Stimulated activated CD8-positive, alpha-beta memory T cell treated with anti-CD3 and anti-CD28 coated beads, Interleukin-12 subunit alpha, Interleukin-12 subunit beta, amount 100 ng/mL, for 4 hours (primary cell): Measurements from ENCODE around the gene PCDHB9.
"Not testable (repeated sequence)": the region's sequence is repeated elsewhere in the genome, so short reads cannot be mapped to it uniquely, and the experiment has no call there.

ENCODE experiments used
- DNase-seq: peaks from one replicate; pipeline ENCODE4 v3.0.0-alpha.2; 2020; ENCODE audit warnings: low read depth

PCDHB9 gene

GRCh38 chr5:141186897-141187512, at the start of gene PCDHB9:
Gene PCDHB9, plus strand, starts transcription at chr5:141187161. Its CDS starts 158 bp downstream, at chr5:141187319.
- no peak for DNase-seq

- DNase-seq: not testable (repeated sequence)
These were observed 49.6 kb upstream of the PCDHB9 start for GRCh38 chr5:141137346-141137745.

- no peak for DNase-seq
These were observed 37.1 kb upstream of the PCDHB9 start, which contains the start of gene PCDHB6 for GRCh38 chr5:141149812-141150211. Gene PCDHB6, plus strand, starts transcription at chr5:141150057. Its CDS starts 201 bp downstream, at chr5:141150258.

GRCh38 chr5:141150224-141150992, 36.6 kb upstream of the PCDHB9 start:
- DNase-seq: no peak

- DNase-seq: no peak
These were observed 36.0 kb upstream of the PCDHB9 start for GRCh38 chr5:141150993-141151325.

- not testable (repeated sequence) for DNase-seq
These were observed 35.3 kb upstream of the PCDHB9 start for GRCh38 chr5:141151632-141152031.

GRCh38 chr5:141152096-141152495, 34.9 kb upstream of the PCDHB9 start:
- not testable (repeated sequence) for DNase-seq

- DNase-seq: no peak
These were observed 31.2 kb upstream of the PCDHB9 start for GRCh38 chr5:141155540-141156374.

- DNase-seq: not testable (repeated sequence)
These were observed 29.6 kb upstream of the PCDHB9 start for GRCh38 chr5:141157356-141157755.

- not testable (repeated sequence) for DNase-seq
These were observed 29.1 kb upstream of the PCDHB9 start for GRCh38 chr5:141157901-141158300.

GRCh38 chr5:141172381-141173204, 14.4 kb upstream of the PCDHB9 start, which contains the start of gene PCDHB7:
Gene PCDHB7, plus strand, starts transcription at chr5:141172644. Its CDS starts 192 bp downstream, at chr5:141172836.
- no peak for DNase-seq

GRCh38 chr5:141174291-141175104, 12.5 kb upstream of the PCDHB9 start:
- not testable (repeated sequence) for DNase-seq

GRCh38 chr5:141175933-141176332, 11.0 kb upstream of the PCDHB9 start:
- DNase-seq: no peak

- DNase-seq: not testable (repeated sequence)
These were observed 9.3 kb upstream of the PCDHB9 start, which contains the start of gene PCDHB8 for GRCh38 chr5:141177577-141178191. Gene PCDHB8, plus strand, starts transcription at chr5:141177790. Its CDS starts 245 bp downstream, at chr5:141178035.

- DNase-seq: not testable (repeated sequence)
These were observed 7.6 kb upstream of the PCDHB9 start for GRCh38 chr5:141179371-141179770.

- not testable (repeated sequence) for DNase-seq
These were observed 7.1 kb upstream of the PCDHB9 start for GRCh38 chr5:141179876-141180275.

- no peak for DNase-seq
These were observed 6.6 kb upstream of the PCDHB9 start for GRCh38 chr5:141180313-141180712.

- no peak for DNase-seq
These were observed 4.7 kb upstream of the PCDHB9 start, which contains the start of gene PCDHB16 for GRCh38 chr5:141182248-141182647. Gene PCDHB16, plus strand, starts transcription at chr5:141182387. Its CDS starts 173 bp downstream, at chr5:141182560.

GRCh38 chr5:141184117-141184855, 2.7 kb upstream of the PCDHB9 start:
- not testable (repeated sequence) for DNase-seq
